KMS-11 (cell line): ENCODE results near the gene DSCAML1.

Experiments used
- H2AFZ ChIP-seq: fragments of 200-600 bp; sonication (generic); 2 replicates; pipeline ENCODE4 v1.6.1; 2016; ENCODE audit warnings: antibody characterized with exemption, mixed run types, low read depth
- H3K27ac ChIP-seq: fragments of 200-600 bp; sonication (generic); 2 replicates; pipeline ENCODE4 v1.6.1; 2016; ENCODE audit warnings: mild to moderate bottlenecking, mixed run types
- H3K27me3 ChIP-seq: fragments of 200-600 bp; sonication (generic); 2 replicates; pipeline ENCODE4 v1.6.1; 2017; ENCODE audit warnings: mild to moderate bottlenecking, low read depth, mixed run types, moderate library complexity; ENCODE audit not compliant: insufficient read depth
- H3K36me3 ChIP-seq: fragments of 200-600 bp; sonication (generic); 2 replicates; pipeline ENCODE4 v1.6.1; 2017; ENCODE audit warnings: mild to moderate bottlenecking, mixed run types; ENCODE audit not compliant: insufficient read depth
- H3K4me1 ChIP-seq: fragments of 200-600 bp; sonication (generic); 2 replicates; pipeline ENCODE4 v1.6.1; 2016; ENCODE audit warnings: mild to moderate bottlenecking, low read depth, mixed run types; ENCODE audit not compliant: poor library complexity, severe bottlenecking
- H3K4me2 ChIP-seq: fragments of 200-600 bp; sonication (generic); 2 replicates; pipeline ENCODE4 v1.7.0; 2016; ENCODE audit warnings: mild to moderate bottlenecking, mixed run types
- H3K4me3 ChIP-seq: fragments of 200-600 bp; sonication (generic); IDR thresholded peaks from 2 replicates; pipeline ENCODE4 v1.6.1; 2017; ENCODE audit warnings: low read depth, low read length, mixed read lengths; ENCODE audit not compliant: insufficient read depth
- H3K79me2 ChIP-seq: fragments of 200-600 bp; sonication (generic); 2 replicates; pipeline ENCODE4 v1.6.1; 2016; ENCODE audit warnings: low read depth, mixed run types; ENCODE audit not compliant: insufficient read depth
- H3K9ac ChIP-seq: fragments of 200-600 bp; sonication (generic); 2 replicates; pipeline ENCODE4 v1.6.1; 2016; ENCODE audit warnings: mild to moderate bottlenecking, mixed run types
- H4K20me1 ChIP-seq: fragments of 200-600 bp; sonication (generic); 2 replicates; pipeline ENCODE4 v1.6.1; 2016; ENCODE audit warnings: mild to moderate bottlenecking, mixed run types; ENCODE audit not compliant: insufficient read depth
- TF ChIP-seq, protein P1 (sequence below): fragments of 200-600 bp; sonication (generic); conservative IDR thresholded peaks from 2 replicates; pipeline ENCODE4 v1.6.1; 2017; ENCODE audit warnings: low read depth, mild to moderate bottlenecking, antibody characterized with exemption, low read length, moderate library complexity, mixed read lengths

DSCAML1 gene

DNA sequence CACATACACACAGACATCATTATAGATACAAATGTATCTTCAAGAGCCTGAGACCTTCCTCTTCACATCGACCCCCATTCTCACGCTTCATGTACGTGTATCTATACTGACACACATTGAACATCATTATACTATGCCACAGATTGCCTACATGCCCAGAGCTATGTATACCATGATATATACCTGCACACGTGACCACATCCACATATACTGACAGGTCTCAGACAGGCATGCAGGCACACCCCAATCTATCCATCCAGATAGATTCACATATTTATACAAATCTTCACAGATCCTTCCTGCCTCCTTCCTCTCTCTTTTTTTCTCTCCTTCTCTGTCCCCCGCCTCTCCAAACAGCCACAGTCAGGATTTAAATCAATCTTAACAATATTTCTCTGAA lies 329.2 kb downstream of the DSCAML1 start:
- TF ChIP-seq, protein P1, sequence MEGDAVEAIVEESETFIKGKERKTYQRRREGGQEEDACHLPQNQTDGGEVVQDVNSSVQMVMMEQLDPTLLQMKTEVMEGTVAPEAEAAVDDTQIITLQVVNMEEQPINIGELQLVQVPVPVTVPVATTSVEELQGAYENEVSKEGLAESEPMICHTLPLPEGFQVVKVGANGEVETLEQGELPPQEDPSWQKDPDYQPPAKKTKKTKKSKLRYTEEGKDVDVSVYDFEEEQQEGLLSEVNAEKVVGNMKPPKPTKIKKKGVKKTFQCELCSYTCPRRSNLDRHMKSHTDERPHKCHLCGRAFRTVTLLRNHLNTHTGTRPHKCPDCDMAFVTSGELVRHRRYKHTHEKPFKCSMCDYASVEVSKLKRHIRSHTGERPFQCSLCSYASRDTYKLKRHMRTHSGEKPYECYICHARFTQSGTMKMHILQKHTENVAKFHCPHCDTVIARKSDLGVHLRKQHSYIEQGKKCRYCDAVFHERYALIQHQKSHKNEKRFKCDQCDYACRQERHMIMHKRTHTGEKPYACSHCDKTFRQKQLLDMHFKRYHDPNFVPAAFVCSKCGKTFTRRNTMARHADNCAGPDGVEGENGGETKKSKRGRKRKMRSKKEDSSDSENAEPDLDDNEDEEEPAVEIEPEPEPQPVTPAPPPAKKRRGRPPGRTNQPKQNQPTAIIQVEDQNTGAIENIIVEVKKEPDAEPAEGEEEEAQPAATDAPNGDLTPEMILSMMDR, result no peak

DNA sequence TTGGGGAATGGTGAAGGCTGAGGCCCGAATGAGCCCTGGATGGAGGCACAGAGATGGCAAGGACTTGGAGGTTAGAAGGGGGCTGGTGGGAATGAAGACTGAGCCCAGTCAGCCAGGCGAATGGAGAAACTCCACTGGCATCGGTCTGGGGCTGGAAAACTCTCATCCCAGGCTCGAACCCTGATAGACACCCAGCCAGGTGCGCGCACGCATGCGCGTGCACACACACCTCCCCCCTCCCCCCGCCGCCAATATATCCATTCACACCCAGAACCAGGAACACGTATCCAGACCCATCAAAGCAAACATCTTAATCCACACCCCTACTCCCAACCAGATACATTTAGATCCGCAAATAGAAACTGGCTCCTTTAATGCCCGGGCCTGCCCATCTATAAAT lies 330.1 kb downstream of the DSCAML1 start:
- Histone ChIP-seq H3K4me1 (no peaks in the 10 kb centered on the region), H3K4me2 (no peak overlapping the region), H2AFZ (no peak overlapping the region), H3K36me3 (no peaks in the 10 kb centered on the region), H3K27me3 (no peaks in the 10 kb centered on the region), H3K4me3 (no peak overlapping the region), H4K20me1 (no peaks in the 10 kb centered on the region), H3K27ac (no peak overlapping the region), H3K79me2 (no peaks in the 10 kb centered on the region), H3K9ac (no peak overlapping the region)
- TF ChIP-seq, protein P1, result no peak

More for the DNA sequence above, 329.2 kb downstream of the DSCAML1 start:
- Histone ChIP-seq H3K79me2 (no peaks in the 10 kb centered on the region), H3K4me3 (no peak overlapping the region), H2AFZ (no peak overlapping the region), H3K27me3 (no peaks in the 10 kb centered on the region), H3K4me1 (no peaks in the 10 kb centered on the region), H3K27ac (no peak overlapping the region), H3K36me3 (no peaks in the 10 kb centered on the region), H3K9ac (no peak overlapping the region), H4K20me1 (no peaks in the 10 kb centered on the region), H3K4me2 (no peak overlapping the region)

DNA sequence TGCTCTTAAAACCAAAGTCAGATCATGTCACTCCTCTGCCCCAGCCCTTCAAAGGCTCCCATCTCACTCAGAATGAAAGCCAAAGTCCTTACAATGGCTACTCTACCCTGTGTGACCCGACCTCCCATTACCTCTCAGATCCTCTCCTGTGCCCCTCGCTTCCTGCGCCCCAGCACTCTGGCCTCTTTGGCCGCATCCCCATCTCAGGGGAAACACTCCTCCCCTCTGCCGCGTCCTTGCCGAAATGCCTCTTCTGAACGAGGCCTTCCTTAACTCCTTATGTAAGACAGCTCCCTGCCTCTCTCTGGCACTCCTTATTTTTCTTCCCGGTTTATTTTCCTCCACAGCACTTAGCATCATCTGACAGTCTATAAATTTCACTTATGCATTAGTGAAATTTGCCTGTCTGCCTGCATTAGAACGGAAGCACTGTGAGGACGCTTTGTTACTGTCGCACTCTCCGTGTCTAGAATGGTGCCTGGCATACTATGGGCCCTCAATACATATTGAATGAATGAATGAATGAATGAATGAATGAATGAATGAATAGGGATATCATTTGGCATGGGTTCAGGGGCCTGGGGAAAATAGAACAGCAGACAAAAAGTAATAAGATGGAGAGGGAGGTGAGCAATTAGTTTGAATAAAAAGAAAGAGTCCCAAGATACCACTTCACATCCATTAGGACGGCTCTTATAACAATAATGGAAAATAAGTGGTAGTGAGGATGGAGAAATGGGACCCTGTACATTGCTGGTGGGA lies 331.6 kb downstream of the DSCAML1 start:
- no peak overlapping the region for H3K4me2 ChIP-seq
- no peaks in the 10 kb centered on the region for H3K27me3 ChIP-seq
- H4K20me1 ChIP-seq, result no peaks in the 10 kb centered on the region
- TF ChIP-seq, protein P1, result no peak
- H3K9ac ChIP-seq, result no peak overlapping the region
- no peaks in the 10 kb centered on the region for H3K36me3 ChIP-seq
- H3K4me1 ChIP-seq, result no peaks in the 10 kb centered on the region
- no peak overlapping the region for H3K27ac ChIP-seq
- no peaks in the 10 kb centered on the region for H3K79me2 ChIP-seq
- H2AFZ ChIP-seq, result no peak overlapping the region
- H3K4me3 ChIP-seq, result no peak overlapping the region

DNA sequence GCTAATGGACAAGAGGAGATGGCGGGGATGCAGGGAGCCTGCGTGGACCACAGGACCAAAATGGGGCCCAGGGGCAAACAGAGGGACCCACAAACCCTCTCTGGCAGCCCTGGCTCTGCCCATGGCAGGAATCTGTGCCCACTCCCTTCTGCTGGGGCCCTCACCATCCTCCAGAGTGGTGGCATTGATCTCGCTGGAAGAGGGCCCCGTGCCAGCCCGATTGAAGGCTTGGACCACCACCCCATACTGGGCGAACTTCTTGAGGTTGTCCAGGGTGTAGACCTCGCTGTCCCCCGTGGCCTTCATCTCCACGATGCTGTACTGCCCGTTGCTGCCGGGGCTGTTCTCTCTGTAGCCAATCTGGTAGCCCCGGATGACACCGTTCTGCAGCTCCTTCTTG lies 332.2 kb downstream of the DSCAML1 start:
- H3K4me1 ChIP-seq, result no peaks in the 10 kb centered on the region
- no peak overlapping the region for H3K4me3 ChIP-seq
- H2AFZ ChIP-seq, result no peak overlapping the region
- no peaks in the 10 kb centered on the region for H4K20me1 ChIP-seq
- H3K9ac ChIP-seq, result no peak overlapping the region
- H3K27me3 ChIP-seq, result no peaks in the 10 kb centered on the region
- H3K79me2 ChIP-seq, result no peaks in the 10 kb centered on the region
- TF ChIP-seq, protein P1, result no peak
- H3K27ac ChIP-seq, result no peak overlapping the region
- H3K36me3 ChIP-seq, result no peaks in the 10 kb centered on the region
- no peak overlapping the region for H3K4me2 ChIP-seq
